RCC 7860 (cell line): ENCODE data around the gene WNT5B.
A peak's percentile ranks its signal among the peaks of the same experiment; 100 is the strongest.
"Not testable (repeated sequence)": the region's sequence is repeated elsewhere in the genome, so short reads cannot be mapped to it uniquely, and the experiment has no call there.

Experiments
- DNase-seq: peaks from one replicate; pipeline ENCODE4 v3.0.0-alpha.2; 2015; ENCODE audit warnings: low spot score
- FAIRE-seq: peaks from 2 replicates; lab custom pipeline; 2012; peaks lifted over from hg19 to GRCh38; lab: Jason Lieb, UNC

Gene WNT5B

GRCh38 chr12:1595690-1596347, 33.2 kb upstream of the WNT5B start:
- DNase-seq (no peak), FAIRE-seq (no peak)

DNA sequence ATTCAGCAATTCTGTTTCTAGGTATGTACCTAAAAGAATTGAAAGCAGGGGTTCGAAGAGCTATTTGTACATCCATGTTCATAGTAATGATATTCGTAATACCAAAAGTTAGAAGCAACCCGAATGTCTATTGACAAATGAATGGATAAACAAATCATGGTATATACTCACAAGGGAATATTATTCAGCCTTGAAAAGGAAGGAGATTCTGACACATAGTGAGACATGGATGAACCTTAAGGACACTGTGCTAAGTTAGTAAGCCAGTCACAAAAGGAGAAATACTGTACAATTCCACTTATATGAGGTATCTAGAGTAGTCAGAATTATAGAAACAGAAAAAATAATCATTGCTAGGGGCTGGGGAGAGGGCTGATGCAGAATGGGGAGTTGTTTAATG, 30.3 kb upstream of the WNT5B start:
- DNase-seq: no peak
- FAIRE-seq: no peak

- not testable (repeated sequence) for FAIRE-seq, DNase-seq
Observed at GRCh38 chr12:1602706-1603105, 26.3 kb upstream of the WNT5B start.

GRCh38 chr12:1603269-1603993, 25.6 kb upstream of the WNT5B start:
- DNase-seq (no peak), FAIRE-seq (no peak)

- FAIRE-seq: no peak
- no peak for DNase-seq
Observed at GRCh38 chr12:1604464-1604863, 24.6 kb upstream of the WNT5B start.

DNA sequence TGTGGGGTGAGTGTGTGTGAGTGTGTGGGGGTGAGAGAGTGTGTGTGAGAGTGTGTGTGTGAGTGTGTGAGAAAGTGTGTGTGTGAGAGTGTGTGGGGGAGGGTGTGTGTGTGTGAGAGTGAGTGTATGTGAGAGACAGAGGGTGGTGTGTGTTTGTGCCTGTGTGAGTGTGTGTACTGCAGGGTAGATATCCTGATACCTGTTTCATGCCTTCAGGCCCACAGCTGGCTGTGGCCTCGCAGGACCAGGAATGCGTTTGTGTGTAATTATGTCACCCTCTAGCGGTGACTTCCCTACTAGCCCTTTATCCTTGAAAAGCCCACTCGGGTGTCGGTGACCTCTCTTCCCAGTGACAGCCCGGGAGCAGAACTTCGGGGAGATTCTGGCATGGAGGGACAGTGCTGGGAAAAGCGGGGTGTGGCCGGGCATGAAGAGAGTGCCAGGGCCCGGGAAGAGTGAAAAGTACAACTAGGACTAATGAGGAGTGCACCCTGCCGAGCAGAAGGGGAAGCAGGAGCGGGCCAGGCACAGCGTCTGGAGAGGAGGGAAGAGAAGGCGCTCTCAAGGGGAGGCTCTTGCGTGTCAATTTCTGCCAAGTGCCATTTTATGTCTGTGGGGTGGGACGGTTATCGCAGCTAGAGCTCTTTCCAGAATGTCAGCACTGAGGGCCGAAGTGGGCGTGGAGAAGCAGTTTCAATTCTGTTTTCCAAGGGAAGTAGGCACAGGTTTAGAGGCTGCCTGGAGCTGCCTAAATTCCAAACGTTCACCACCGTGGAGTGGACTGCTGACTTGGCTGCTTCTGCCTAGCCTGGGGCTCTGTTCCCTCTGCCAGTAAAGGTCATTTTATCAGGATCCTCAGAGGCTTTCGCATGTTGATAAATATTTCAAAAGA, 23.7 kb upstream of the WNT5B start:
- FAIRE-seq: no peak
- DNase-seq: peak; percentile 60

GRCh38 chr12:1606021-1606622, 22.9 kb upstream of the WNT5B start:
- FAIRE-seq: peak; percentile 11
- peak; percentile 66 for DNase-seq

DNA sequence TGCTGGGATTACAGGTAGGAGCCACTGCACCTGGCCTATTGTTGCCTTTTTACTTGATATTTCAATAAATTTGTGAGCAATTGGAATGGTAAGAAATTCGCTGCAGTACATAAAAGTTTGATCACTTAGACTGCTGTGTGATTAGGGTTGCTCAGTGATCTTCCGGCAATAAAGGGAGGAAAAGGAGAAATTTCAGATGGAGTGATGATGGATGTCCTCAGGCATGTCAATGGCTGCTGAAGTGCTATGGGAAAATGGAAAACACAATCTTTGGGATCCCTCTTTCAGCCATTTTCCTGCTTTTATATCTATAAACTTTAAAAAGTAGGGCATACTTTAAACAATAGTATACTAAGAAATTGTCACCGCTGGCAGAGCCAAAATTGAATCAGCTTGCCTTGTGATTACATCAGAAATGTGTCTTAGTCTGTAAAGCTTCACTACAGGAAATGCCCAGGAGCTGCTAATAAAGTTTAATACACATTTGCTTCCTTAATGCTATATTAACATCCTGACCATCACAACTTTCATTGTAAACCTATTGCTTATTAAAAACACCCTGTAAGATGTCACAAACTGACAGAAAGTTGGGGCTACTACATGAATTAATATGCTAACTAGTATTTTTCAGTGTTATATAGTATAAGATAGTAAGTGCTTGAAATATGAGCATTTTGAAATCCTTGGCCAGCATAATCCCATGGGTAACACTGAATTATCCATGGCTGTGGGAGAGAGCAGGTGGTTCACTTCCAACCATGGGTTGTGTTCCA, 20.9 kb upstream of the WNT5B start:
- FAIRE-seq (no peak), DNase-seq (no peak)

DNA sequence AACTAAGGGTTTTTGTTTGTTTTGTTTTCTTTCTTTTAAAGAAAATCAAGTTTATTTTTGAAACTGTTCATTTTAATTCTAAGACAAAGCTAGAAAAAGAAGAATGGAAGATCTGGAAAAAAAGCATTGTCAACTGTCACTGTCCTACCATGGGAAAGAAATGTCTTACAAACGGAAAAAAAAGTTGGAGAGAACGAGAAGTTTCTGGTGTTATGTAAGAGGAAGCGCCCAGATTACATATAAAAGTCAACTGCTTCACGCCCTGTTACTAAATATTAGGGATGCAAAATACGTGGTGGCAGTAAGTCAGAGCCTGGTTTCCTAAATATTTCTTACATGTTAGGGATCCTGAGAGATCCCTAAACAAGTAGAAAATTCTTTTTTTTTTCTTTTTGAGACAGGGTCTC, 20.3 kb upstream of the WNT5B start:
- FAIRE-seq (no peak), DNase-seq (no peak)

DNA sequence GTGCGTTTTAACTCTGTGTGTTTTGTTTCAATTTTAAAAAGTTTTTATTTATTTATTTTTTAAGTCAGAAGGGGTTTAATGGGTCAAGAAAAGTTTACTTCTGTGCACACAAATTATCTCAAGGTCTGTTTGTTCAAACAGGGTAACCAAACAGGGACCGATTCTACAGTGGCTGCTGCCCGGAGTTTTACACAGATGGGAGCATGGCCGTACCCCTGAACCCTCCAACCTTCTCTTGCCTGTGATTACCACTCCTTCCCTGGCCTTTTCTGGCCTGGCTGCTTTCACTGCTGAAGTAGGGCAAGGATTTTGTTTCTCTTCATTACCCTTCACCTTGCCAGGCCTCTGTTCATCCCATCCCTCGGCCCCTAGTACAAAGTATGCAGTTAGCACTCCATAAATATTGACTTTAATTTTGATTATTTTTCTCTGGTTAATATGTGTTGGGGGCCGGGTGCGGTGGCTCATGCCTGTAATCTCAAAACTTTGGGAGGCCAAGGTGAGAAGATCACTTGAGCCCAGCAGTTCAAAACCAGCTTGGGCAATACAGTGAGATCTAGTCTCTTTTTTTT, 18.9 kb upstream of the WNT5B start:
- DNase-seq: no peak
- no peak for FAIRE-seq

- no peak for DNase-seq
- FAIRE-seq: no peak
Observed at GRCh38 chr12:1611803-1612572, 17.0 kb upstream of the WNT5B start.

DNA sequence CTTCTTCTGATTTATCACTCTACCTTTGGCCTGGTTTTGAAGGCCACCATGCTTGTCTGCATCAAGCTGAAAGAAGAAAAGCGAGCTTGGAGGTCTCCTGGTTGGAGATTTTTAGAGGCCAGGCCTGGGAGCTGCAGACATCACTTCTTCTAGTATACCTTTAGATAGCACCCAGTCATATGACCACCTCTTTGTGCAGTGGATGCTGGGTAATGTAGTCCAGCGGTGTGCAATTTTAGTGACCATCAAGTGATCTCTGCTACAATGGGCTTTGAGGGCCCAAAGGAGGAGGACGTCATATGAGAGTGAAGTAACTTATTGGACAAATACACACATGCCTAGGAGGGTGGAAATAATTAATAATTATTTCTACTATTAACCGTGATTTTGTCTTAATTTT, 15.2 kb upstream of the WNT5B start:
- FAIRE-seq (no peak), DNase-seq (no peak)

GRCh38 chr12:1614360-1614759, 14.7 kb upstream of the WNT5B start:
- no peak for FAIRE-seq
- DNase-seq: no peak

- DNase-seq (no peak), FAIRE-seq (no peak)
Observed at GRCh38 chr12:1616233-1617066, 12.6 kb upstream of the WNT5B start.

GRCh38 chr12:1618489-1618888, 10.5 kb upstream of the WNT5B start:
- DNase-seq (no peak), FAIRE-seq (peak; percentile 49)

DNA sequence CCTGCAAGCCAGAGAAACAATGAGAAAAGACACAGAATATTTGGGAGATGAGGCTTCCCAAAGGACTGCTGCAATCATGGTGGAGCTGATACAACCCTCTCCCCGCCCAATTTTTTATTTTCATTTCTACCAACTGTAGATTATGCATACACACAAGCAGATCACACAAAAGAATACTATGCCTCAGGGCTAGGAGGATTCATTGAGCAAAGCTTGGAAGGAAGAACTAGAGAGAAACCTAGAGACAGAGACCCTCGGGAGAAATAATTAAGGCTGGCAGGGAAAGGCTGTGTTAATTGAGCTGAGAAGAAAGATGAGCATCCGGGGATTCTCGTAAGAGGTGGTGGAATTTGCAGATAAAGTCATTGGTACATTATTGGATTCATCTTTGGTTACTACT, 9.9 kb upstream of the WNT5B start:
- DNase-seq (no peak), FAIRE-seq (no peak)

DNA sequence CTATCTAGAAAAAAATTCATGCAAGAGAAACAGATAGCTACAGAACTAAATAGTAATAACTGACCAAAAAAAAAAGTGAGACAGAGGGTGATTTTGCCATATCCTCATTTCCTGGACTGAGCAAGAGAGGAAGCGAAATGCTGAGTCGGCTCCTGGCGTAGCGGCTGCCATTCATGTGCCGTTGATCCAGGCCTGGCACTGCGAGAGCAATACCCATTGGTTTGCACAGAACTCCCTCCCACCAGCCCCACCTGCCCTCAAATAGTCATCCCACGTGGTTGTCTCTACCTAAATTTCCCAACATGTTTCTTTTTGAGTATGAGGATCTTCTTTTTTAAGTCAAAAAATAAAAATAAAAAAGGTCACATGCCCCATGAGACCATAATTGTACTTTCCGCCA, 9.4 kb upstream of the WNT5B start:
- no peak for DNase-seq
- no peak for FAIRE-seq

- FAIRE-seq: no peak
- no peak for DNase-seq
Observed at GRCh38 chr12:1620092-1620491, 8.9 kb upstream of the WNT5B start.

DNA sequence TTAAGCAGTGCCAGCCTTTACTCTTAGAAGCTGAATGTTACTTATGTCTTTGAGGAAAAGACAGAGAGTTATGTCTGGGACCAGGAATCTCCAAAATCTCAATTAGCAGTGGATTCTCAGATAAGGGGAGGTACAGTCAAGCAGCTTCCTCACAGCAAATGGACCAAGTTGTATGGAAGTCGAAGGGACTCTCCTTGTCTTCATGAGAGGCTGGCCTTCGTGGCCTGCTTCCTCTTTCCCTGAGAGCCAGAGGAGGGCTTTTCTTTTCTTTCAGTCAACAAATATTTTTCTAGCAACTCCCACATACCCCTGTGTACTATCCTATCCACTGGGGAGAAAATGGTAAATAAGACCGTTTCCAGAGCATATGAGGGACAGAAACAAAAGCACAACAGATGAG, 6.6 kb upstream of the WNT5B start:
- no peak for FAIRE-seq
- DNase-seq: no peak
